Neuron (in vitro differentiated cells): Measurements from ENCODE around the gene MAOA.

Experiments used
- H2AFZ ChIP-seq: one replicate; pipeline ENCODE4 v1.6.1; 2013; ENCODE audit warnings: low read depth, mild to moderate bottlenecking, inconsistent platforms, low read length, moderate library complexity
- H3K27me3 ChIP-seq: one replicate; pipeline ENCODE4 v1.6.1; 2013; ENCODE audit warnings: low read length; ENCODE audit not compliant: insufficient read depth
- H3K36me3 ChIP-seq: one replicate; pipeline ENCODE4 v1.6.1; 2013; ENCODE audit warnings: low read length; ENCODE audit not compliant: insufficient read depth
- H3K4me1 ChIP-seq: one replicate; pipeline ENCODE4 v1.6.1; 2013; ENCODE audit warnings: low read length; ENCODE audit not compliant: insufficient read depth
- H3K4me3 ChIP-seq: 2 replicates; pipeline ENCODE4 v1.5.1; 2013; ENCODE audit warnings: mild to moderate bottlenecking, low read length, moderate library complexity
- H3K9me3 ChIP-seq: one replicate; pipeline ENCODE4 v1.6.1; 2013; ENCODE audit warnings: low read length

Gene MAOA

DNA sequence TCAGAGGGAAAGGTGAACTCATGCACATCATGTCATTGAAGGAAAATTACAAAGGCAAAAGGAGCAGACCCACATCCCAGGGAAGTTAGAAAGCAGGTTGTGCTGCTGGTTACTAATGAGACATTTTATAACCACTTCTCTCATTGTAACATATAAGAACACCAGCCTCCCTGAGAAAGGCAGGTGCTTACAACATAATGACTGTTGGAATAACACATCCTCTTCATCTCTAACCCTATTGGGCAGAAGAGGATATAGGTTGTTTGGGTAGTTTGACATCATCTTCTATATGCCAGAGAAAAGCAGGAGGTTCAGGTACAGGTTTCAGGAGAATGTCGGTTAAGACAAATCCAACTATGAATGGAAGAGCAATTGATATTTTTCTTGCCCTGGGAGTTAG, 77.6 kb downstream of the MAOA start:
- H3K4me1 ChIP-seq, result peaks cover 3% of the 10 kb centered on the region
- H3K4me3 ChIP-seq, result no peak overlapping the region
- no peaks in the 10 kb centered on the region for H3K27me3 ChIP-seq
- H3K36me3 ChIP-seq, result no peaks in the 10 kb centered on the region
- H2AFZ ChIP-seq, result no peak overlapping the region
- no peaks in the 10 kb centered on the region for H3K9me3 ChIP-seq

DNA sequence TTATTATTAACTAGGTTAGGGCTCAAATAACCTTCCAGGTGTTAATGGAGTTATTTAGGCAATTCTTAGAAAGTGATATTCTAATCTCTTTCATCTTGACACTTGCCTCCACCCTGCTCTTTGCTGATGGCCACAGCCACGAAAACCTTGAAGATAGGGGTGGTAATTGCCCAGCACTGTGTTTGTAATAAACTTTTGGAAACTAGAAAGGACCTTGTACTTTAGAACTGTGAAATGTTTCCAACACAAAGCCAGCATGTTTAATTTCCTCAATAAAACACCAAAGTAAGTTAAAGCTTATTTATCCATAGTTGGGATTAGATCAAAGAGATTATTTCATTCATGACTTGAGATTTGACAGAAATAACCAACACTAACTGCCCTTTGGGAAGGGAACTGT, 78.3 kb downstream of the MAOA start:
- H3K4me1 ChIP-seq, result peaks cover 3% of the 10 kb centered on the region
- H3K4me3 ChIP-seq, result no peak overlapping the region
- H3K36me3 ChIP-seq, result no peaks in the 10 kb centered on the region
- H2AFZ ChIP-seq, result no peak overlapping the region
- no peaks in the 10 kb centered on the region for H3K9me3 ChIP-seq
- H3K27me3 ChIP-seq, result no peaks in the 10 kb centered on the region

DNA sequence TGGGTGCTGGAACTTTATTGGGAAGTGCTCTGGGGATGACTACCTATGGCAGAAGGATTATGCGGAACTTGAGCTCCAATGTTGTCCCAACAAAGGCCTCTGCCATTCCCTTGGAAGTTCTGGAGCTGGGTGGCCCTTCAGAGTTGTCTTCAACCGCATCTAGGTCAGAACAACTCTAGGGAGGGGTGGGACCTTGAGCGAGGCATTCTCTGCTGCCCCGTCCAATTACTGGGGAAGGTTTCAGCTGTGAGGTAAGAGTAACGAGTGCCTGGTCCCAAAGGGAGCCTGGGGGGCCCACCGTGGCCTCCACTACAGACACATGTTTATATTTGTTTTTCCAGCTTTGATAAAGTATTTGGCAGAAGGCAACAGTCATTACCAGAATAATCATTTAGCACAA, 79.4 kb downstream of the MAOA start:
- no peaks in the 10 kb centered on the region for H3K36me3 ChIP-seq
- peaks cover 3% of the 10 kb centered on the region for H3K4me1 ChIP-seq
- H3K9me3 ChIP-seq, result no peaks in the 10 kb centered on the region
- H2AFZ ChIP-seq, result no peak overlapping the region
- no peak overlapping the region for H3K4me3 ChIP-seq
- no peaks in the 10 kb centered on the region for H3K27me3 ChIP-seq

DNA sequence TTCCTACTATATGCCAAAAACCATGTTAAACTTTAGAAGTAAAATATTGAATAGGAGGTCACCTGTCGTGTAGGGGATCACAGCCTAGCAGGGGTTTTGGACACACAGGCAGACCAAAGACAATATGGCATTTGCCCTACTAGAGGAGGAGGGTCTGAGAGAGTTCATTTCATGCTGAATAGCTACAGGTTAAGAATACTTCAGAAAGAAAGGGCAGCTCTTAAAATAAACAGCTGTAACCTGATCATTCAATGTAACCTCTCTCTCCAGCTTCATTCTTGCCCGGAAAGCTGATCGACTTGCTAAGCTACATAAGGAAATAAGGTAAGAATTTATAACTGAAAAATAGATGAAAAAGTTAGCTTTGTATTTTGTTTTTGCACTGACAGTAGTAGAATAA, 79.9 kb downstream of the MAOA start:
- Histone ChIP-seq H3K36me3 (no peaks in the 10 kb centered on the region), H3K27me3 (peaks cover 3% of the 10 kb centered on the region), H2AFZ (no peak overlapping the region), H3K4me1 (peaks cover 3% of the 10 kb centered on the region), H3K4me3 (no peak overlapping the region), H3K9me3 (no peaks in the 10 kb centered on the region)

DNA sequence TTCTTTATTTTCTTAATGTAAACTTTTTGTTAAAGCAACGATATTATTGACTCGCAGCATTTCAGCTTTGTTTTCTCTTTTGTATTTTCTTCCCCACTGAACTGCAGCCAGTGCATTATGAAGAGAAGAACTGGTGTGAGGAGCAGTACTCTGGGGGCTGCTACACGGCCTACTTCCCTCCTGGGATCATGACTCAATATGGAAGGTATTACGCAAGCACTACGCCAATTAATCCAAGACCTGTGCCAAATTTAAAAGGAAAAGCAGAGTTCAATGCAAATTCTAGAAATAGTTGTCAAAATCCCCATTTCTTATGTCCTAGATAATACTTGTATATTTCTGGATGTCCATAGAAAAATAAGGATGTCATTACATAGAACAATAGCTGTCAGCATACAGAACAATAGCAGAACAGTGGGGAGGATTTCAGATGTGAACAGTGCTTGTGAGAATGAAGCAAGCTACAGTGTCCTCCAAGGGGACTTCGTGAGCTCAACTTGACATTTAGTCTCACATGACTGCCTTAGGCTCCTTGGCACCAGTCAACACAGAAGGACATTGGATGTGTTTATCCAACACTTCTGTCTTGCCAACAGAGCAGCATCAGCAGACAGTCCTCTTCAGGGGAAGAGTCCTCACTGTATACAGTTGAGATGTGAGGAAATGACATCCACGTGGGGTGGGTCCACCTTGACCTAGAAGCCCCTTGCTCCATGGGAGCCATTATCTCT, 85.9 kb downstream of the MAOA start:
- H3K27me3 ChIP-seq, result peaks cover 3% of the 10 kb centered on the region
- H3K4me3 ChIP-seq, result no peak overlapping the region
- H3K4me1 ChIP-seq, result no peaks in the 10 kb centered on the region
- no peaks in the 10 kb centered on the region for H3K36me3 ChIP-seq
- H3K9me3 ChIP-seq, result no peaks in the 10 kb centered on the region
- no peak overlapping the region for H2AFZ ChIP-seq

DNA sequence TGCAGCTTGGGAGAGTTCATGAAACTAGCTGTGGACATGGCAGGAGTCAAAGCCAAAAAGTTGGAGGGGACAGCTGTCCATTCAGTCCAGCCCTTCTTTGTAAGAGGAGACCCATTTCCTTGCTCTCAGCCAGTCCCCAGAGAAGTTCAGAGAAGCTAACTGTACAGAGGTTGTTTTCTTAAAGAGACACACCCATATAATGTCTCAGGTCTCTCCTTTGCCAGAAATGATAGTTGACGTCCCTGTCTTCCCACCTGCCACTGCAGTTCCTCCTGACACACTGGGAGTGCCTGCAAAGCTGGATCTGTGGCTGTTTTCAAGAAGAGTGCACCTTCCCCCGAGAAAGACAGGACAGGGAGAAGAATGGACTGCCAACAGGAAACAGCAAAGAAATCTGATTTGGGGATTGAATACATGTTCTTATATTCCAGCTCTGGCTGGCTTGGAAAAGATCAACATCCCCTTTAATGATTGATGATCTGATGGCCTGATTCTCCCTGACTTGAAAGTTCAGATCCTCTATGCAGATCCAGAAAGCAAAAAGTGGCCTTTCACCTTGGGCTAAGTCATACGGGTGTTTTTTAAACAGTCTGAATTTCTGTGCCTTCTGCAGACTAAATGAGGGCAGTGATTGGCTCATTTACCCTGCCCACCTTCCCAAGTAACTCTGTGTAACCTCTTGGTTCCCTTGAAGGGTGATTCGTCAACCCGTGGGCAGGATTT, 87.2 kb downstream of the MAOA start:
- Histone ChIP-seq H3K4me3 (no peak overlapping the region), H3K4me1 (no peaks in the 10 kb centered on the region), H2AFZ (no peak overlapping the region), H3K27me3 (peaks cover 3% of the 10 kb centered on the region), H3K36me3 (no peaks in the 10 kb centered on the region), H3K9me3 (no peaks in the 10 kb centered on the region)

DNA sequence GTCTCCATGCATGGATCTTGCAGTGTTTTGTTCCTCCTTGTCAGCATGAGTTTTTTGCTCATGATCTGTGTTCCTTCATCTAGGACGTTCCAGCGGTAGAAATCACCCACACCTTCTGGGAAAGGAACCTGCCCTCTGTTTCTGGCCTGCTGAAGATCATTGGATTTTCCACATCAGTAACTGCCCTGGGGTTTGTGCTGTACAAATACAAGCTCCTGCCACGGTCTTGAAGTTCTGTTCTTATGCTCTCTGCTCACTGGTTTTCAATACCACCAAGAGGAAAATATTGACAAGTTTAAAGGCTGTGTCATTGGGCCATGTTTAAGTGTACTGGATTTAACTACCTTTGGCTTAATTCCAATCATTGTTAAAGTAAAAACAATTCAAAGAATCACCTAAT, 88.2 kb downstream of the MAOA start:
- H3K9me3 ChIP-seq, result no peaks in the 10 kb centered on the region
- no peaks in the 10 kb centered on the region for H3K36me3 ChIP-seq
- H3K4me1 ChIP-seq, result no peaks in the 10 kb centered on the region
- peaks cover 3% of the 10 kb centered on the region for H3K27me3 ChIP-seq
- no peak overlapping the region for H3K4me3 ChIP-seq
- no peak overlapping the region for H2AFZ ChIP-seq

DNA sequence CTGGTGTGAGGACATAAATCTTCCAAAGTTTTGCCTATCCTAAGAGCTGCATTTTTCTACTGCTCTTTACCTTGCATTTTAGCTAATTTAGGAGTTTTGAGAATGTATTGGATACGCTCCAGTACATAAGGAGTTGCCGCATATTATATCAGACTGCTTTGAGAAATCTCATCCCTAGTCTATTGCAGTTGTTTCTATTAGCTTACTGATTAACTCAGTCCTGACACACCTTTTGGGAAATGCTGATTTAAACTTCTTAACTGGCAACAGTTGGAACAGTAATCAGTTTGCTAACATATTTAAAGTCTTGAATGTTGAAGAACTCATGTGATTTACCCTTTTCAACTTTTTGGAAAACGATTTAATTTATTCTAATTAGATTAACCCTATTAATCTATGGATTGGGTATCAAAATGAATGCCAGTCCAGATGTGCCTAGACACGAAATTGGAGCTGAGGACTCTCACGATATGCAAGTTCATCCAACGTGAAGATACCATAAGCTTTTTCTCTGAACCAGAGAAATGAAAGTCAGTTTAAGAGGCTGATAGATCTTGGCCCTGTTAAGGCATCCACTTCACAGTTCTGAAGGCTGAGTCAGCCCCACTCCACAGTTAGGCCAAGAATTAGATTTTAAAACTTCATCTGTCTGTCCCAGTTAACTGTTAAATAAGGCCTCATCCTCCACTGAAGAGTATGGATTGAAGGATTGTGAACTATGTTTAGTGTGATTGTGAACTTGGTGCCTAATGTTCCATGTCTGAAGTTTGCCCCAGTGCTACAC, 90.0 kb downstream of the MAOA start:
- H3K4me1 ChIP-seq, result no peaks in the 10 kb centered on the region
- no peak overlapping the region for H3K4me3 ChIP-seq
- H3K9me3 ChIP-seq, result no peaks in the 10 kb centered on the region

DNA sequence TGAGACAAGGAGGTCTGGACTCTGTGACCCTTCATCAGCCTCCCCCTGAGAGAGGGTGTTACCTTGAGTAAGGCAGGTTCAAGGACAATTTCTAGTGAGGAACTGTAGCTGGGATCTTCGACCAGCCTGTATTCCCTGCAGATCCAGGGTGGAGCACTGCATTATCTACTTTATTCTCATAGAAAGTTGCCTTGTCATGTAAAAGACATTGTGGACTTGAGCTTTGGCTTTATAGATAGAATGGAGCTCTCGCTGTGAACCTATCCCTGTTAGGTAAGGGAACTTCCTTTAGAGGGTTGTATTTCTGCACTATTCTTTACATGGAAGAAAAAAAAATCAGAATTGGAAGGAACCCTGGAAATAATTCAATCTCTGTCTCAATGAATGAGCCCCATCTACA, 91.4 kb downstream of the MAOA start:
- no peaks in the 10 kb centered on the region for H3K9me3 ChIP-seq
- no peaks in the 10 kb centered on the region for H3K4me1 ChIP-seq
- H2AFZ ChIP-seq, result no peak overlapping the region
- H3K4me3 ChIP-seq, result no peak overlapping the region
- H3K27me3 ChIP-seq, result no peaks in the 10 kb centered on the region
- H3K36me3 ChIP-seq, result no peaks in the 10 kb centered on the region

More for the DNA sequence above, 90.0 kb downstream of the MAOA start:
- H2AFZ ChIP-seq, result no peak overlapping the region
- no peaks in the 10 kb centered on the region for H3K27me3 ChIP-seq
- H3K36me3 ChIP-seq, result no peaks in the 10 kb centered on the region

DNA sequence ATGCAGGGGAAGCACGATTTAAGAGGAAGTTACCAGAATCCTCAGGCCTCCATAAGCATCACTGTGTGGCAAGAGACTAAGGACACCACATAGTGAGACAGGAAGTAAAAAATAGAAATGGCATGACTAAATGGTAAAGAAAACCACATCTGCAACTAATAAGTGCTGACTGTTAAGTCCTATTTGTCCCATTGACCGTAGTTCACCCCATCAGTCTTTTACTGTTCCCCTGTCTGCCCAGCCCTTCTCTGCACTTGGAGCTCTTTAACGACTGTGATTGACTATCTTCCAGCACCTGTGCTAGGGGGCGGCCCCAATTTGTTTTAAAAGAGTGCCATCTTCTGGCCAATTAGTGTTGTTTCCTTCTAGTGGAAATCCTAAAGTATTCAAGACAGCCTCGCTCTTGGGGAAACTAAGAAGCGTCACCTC, 94.2 kb downstream of the MAOA start:
- no peaks in the 10 kb centered on the region for H3K4me1 ChIP-seq
- H3K4me3 ChIP-seq, result no peak overlapping the region
- H3K27me3 ChIP-seq, result no peaks in the 10 kb centered on the region
- H3K9me3 ChIP-seq, result no peaks in the 10 kb centered on the region
- H3K36me3 ChIP-seq, result no peaks in the 10 kb centered on the region
- H2AFZ ChIP-seq, result no peak overlapping the region

DNA sequence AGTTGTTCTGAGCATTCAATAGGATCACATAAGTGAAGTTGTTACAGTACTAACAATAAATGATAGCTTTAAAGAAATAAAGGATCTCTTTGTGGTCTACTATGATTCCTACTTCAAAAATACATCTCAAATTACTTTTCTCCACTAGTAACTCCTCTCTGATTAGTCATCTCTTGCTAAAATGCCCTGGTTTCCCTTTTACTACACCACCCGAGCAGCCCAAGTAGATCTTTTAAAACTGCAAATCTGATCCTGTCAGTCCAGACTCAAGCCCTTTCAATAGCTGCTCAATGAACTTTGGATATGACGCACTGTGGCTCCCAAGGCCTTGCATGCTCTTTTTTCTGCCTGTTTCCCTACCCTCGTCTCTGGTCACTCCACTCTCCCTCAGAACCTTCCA, 97.5 kb downstream of the MAOA start:
- Histone ChIP-seq H3K4me3 (no peak overlapping the region), H3K36me3 (no peaks in the 10 kb centered on the region), H3K9me3 (no peaks in the 10 kb centered on the region), H3K4me1 (no peaks in the 10 kb centered on the region), H3K27me3 (peaks cover 2% of the 10 kb centered on the region), H2AFZ (no peak overlapping the region)

DNA sequence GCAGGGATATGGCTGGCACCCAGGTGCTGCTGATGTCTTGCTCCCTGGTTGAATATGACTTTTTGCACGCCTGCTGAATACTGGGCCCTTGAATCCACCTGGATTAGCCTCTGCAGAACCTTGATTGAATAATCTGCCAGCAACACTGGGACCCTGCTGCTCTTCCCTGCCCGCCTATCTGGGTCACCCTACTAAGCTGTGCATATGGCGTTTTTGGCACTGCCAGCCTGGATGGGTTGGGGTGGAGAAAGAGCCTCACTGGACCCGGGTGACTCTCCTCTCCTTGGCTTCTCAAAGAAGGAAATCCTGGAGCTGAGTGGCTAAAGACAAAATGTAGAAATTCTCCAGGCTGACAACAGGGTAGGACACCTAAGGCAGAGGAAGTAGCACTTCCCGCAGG, 100.0 kb downstream of the MAOA start:
- no peaks in the 10 kb centered on the region for H3K4me1 ChIP-seq
- no peaks in the 10 kb centered on the region for H3K36me3 ChIP-seq
- H3K9me3 ChIP-seq, result no peaks in the 10 kb centered on the region
- peaks cover 2% of the 10 kb centered on the region for H3K27me3 ChIP-seq
- no peak overlapping the region for H3K4me3 ChIP-seq
- H2AFZ ChIP-seq, result no peak overlapping the region

DNA sequence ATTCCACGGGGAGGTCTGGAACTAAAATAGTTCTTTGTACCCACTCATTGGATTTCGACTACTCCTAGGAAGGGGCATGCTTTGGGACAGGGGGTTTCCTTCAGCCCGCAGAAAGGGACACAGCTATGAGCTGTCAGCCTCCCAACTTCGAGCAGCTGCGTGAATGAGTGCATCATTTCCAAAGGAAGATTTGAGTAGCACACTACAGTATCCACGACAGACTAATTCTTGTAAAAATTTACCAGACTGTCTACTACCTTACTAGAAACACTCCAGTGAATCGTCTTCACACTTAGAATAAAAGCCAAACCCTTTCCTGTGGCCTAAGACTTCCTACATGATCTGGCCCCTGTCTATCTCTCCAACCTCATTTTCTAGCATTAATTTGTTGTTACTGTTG, 101.9 kb downstream of the MAOA start:
- peaks cover 2% of the 10 kb centered on the region for H3K27me3 ChIP-seq
- H3K4me1 ChIP-seq, result no peaks in the 10 kb centered on the region
- no peaks in the 10 kb centered on the region for H3K36me3 ChIP-seq
- no peak overlapping the region for H2AFZ ChIP-seq
- H3K9me3 ChIP-seq, result no peaks in the 10 kb centered on the region
- H3K4me3 ChIP-seq, result no peak overlapping the region
